HEK293T (cell line): Measurements from ENCODE around the gene DCAF8.

Source experiments
- BHLHE40 ChIP-seq: fragments of 450-650 bp; IDR thresholded peaks from 2 replicates; pipeline ENCODE4 v1.6.1; 2016; ENCODE audit warnings: mild to moderate bottlenecking, moderate library complexity, borderline replicate concordance
- CTBP1 ChIP-seq: fragments of 450-650 bp; IDR thresholded peaks from 2 replicates; pipeline ENCODE4 v1.6.1; 2016; ENCODE audit warnings: borderline replicate concordance

- TF ChIP-seq BHLHE40, result no peak
- no peak for TF ChIP-seq CTBP1
These were observed 70.6 kb downstream of the DCAF8 start for GRCh38 chr1:160191756-160192155.
